HG02943 (cell line): ENCODE results near the gene IL36A.

Experiments used
- ATAC-seq: cut with Tn5 transposase; IDR thresholded peaks from one replicate; pipeline ENCODE4 v1.9.1; 2021; ENCODE audit warnings: mild to moderate bottlenecking, low read depth, moderate library complexity; ENCODE audit not compliant: unreplicated experiment

The IL36A gene

GRCh38 chr2:113005030-113005509 is at the start of gene IL36A:
IL36A (plus strand) TSS chr2:113005459; CDS start chr2:113005872, 413 bp downstream.
- ATAC-seq = no peak

- no peak for ATAC-seq
Measured at GRCh38 chr2:112957511-112957910, 47.7 kb upstream of the IL36A start.

GRCh38 chr2:112958428-112959108 is 46.7 kb upstream of the IL36A start:
- no peak for ATAC-seq

GRCh38 chr2:112959109-112959812 is 46.0 kb upstream of the IL36A start:
- ATAC-seq = no peak

GRCh38 chr2:112960230-112960825 is 44.9 kb upstream of the IL36A start:
- ATAC-seq = no peak

GRCh38 chr2:112962308-112963175 is 42.7 kb upstream of the IL36A start:
- ATAC-seq = no peak

- no peak for ATAC-seq
Measured at GRCh38 chr2:112967023-112967422, 38.2 kb upstream of the IL36A start.

- no peak for ATAC-seq
Measured at GRCh38 chr2:112972423-112973086, 32.7 kb upstream of the IL36A start.

GRCh38 chr2:112973156-112973555 is 32.1 kb upstream of the IL36A start:
- no peak for ATAC-seq

- ATAC-seq = no peak
Measured at GRCh38 chr2:112977559-112978056, 27.7 kb upstream of the IL36A start, which contains the start of gene IL36G. IL36G (plus strand) TSS chr2:112978006; CDS start chr2:112978639, 633 bp downstream.

GRCh38 chr2:112979731-112980130 is 25.5 kb upstream of the IL36A start:
- ATAC-seq = no peak

- ATAC-seq = no peak
Measured at GRCh38 chr2:112980537-112980936, 24.7 kb upstream of the IL36A start.

- no peak for ATAC-seq
Measured at GRCh38 chr2:112985090-112985489, 20.2 kb upstream of the IL36A start.

- ATAC-seq = no peak
Measured at GRCh38 chr2:112989611-112990010, 15.6 kb upstream of the IL36A start.

- no peak for ATAC-seq
Measured at GRCh38 chr2:112993831-112994230, 11.4 kb upstream of the IL36A start.

GRCh38 chr2:112994648-112995047 is 10.6 kb upstream of the IL36A start:
- no peak for ATAC-seq

- ATAC-seq = no peak
Measured at GRCh38 chr2:112995346-112995920, 9.8 kb upstream of the IL36A start.

- no peak for ATAC-seq
Measured at GRCh38 chr2:112996635-112997034, 8.6 kb upstream of the IL36A start.

- no peak for ATAC-seq
Measured at GRCh38 chr2:112997151-112997550, 8.1 kb upstream of the IL36A start.
